ENCODE measurements around the gene PLET1.

DNA sequence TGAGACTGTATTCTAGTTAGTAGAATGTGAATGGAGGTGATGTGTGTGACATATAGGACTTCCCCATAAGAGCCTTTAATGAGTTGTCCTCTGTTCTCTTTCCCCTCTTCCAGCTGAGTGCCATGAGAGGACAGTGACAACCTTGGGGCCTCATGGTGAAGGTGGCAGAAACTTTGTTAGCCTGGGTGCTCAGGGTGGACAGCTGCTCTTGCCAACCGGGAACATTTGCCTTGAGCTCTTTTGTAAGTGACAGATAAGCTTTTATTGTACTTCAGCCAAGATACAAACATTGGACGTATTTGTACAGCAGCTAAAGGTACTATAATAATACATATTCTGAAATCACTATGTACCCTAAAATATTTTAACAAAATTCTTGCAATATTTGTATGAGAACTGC is 33.0 kb upstream of the PLET1 start:
- TF ChIP-seq, protein P1, sequence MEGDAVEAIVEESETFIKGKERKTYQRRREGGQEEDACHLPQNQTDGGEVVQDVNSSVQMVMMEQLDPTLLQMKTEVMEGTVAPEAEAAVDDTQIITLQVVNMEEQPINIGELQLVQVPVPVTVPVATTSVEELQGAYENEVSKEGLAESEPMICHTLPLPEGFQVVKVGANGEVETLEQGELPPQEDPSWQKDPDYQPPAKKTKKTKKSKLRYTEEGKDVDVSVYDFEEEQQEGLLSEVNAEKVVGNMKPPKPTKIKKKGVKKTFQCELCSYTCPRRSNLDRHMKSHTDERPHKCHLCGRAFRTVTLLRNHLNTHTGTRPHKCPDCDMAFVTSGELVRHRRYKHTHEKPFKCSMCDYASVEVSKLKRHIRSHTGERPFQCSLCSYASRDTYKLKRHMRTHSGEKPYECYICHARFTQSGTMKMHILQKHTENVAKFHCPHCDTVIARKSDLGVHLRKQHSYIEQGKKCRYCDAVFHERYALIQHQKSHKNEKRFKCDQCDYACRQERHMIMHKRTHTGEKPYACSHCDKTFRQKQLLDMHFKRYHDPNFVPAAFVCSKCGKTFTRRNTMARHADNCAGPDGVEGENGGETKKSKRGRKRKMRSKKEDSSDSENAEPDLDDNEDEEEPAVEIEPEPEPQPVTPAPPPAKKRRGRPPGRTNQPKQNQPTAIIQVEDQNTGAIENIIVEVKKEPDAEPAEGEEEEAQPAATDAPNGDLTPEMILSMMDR (IDR thresholded peaks at IDR 0.05; ENCODE audit: borderline replicate concordance, extremely low read depth, low read length, poor library complexity, severe bottlenecking), result no peak
- no peak for TF ChIP-seq EZH2 (IDR thresholded peaks at IDR 0.05; ENCODE audit: borderline replicate concordance, low read depth, low read length, severe bottlenecking)

Measured in DND-41 (cell line).